Common myeloid progenitor, CD34-positive (primary cell): ENCODE measurements around the gene RBBP5.
A peak's percentile ranks its signal among the peaks of the same experiment; 100 is the strongest.

ENCODE experiments used
- CTCF ChIA-PET: fragments of 350-600 bp; sonication (Branson Sonifier 250); formaldehyde crosslinking; loops from one replicate; lab custom pipeline; 2021; ENCODE audit warnings: antibody characterized with exemption; lab: Charles Lee
- POLR2A ChIA-PET: fragments of 350-600 bp; sonication (Branson Sonifier 250); formaldehyde crosslinking; loops from one replicate; lab custom pipeline; 2021; ENCODE audit warnings: antibody characterized with exemption; lab: Charles Lee
- DNase-seq, 3 donors: peaks; one replicate each; pipeline versions ENCODE4 v3.0.0 to v3.0.0-alpha.2; 2013
- H3K27ac ChIP-seq, 2 experiments: 1 replicate in 1 of 2; 2 replicates in 1 of 2; pipeline ENCODE4 v1.7.0; 2013; ENCODE audit warnings: inconsistent platforms in 2 of 2, low read length in 2 of 2, mild to moderate bottlenecking in 2 of 2, low read depth in 1 of 2, moderate library complexity in 1 of 2; ENCODE audit not compliant: severe bottlenecking in 2 of 2, insufficient read depth in 1 of 2, poor library complexity in 1 of 2
- H3K27me3 ChIP-seq, 5 experiments: replicated peaks in 2 of 5; 1 replicate in 3 of 5; 2 replicates in 2 of 5; pipeline versions ENCODE4 v1.6.1 to v1.7.0; 2013; ENCODE audit warnings: low read length in 4 of 5, mild to moderate bottlenecking in 2 of 5, moderate library complexity in 2 of 5, inconsistent platforms in 1 of 5; ENCODE audit not compliant: insufficient read depth in 5 of 5, control insufficient read depth in 4 of 5
- H3K36me3 ChIP-seq, 4 experiments: 1 replicate in 2 of 4; 2 replicates in 2 of 4; pipeline versions ENCODE4 v1.6.1 to v1.7.0; 2013; ENCODE audit warnings: low read length in 3 of 4, control low read depth in 1 of 4, mild to moderate bottlenecking in 1 of 4; ENCODE audit not compliant: control insufficient read depth in 4 of 4, insufficient read depth in 4 of 4
- H3K4me1 ChIP-seq, 4 experiments: 1 replicate in 3 of 4; 2 replicates in 1 of 4; pipeline versions ENCODE4 v1.6.1 to v1.7.1; 2013; ENCODE audit warnings: low read length in 3 of 4, mild to moderate bottlenecking in 3 of 4, control low read depth in 1 of 4, inconsistent platforms in 1 of 4, moderate library complexity in 1 of 4; ENCODE audit not compliant: control insufficient read depth in 4 of 4, insufficient read depth in 4 of 4; ENCODE audit errors: control extremely low read depth in 1 of 4
- H3K4me3 ChIP-seq, 7 experiments: 1 replicate in 4 of 7; 2 replicates in 3 of 7; pipeline versions ENCODE4 v1.5.1 to v1.7.0; 2013; ENCODE audit warnings: mild to moderate bottlenecking in 7 of 7, low read length in 6 of 7, moderate library complexity in 6 of 7, inconsistent platforms in 2 of 7, low read depth in 2 of 7, control low read depth in 1 of 7; ENCODE audit not compliant: insufficient read depth in 4 of 7, control insufficient read depth in 1 of 7; ENCODE audit errors: extremely low read depth in 1 of 7
- H3K9me3 ChIP-seq, 5 experiments: 1 replicate in 4 of 5; 2 replicates in 1 of 5; pipeline versions ENCODE4 v1.6.1 to v1.7.1; 2013; ENCODE audit warnings: low read length in 4 of 5, mild to moderate bottlenecking in 2 of 5, inconsistent platforms in 1 of 5, low read depth in 1 of 5, moderate library complexity in 1 of 5; ENCODE audit not compliant: control insufficient read depth in 4 of 5, insufficient read depth in 2 of 5; ENCODE audit errors: control extremely low read depth in 1 of 5
- WGBS: methylation state at CpG from one replicate; pipeline ENCODE4 v1.1.5; 2013; ENCODE audit not compliant: insufficient coverage; 5-methylcytosine and 5-hydroxymethylcytosine counted together

RBBP5 gene

DNA sequence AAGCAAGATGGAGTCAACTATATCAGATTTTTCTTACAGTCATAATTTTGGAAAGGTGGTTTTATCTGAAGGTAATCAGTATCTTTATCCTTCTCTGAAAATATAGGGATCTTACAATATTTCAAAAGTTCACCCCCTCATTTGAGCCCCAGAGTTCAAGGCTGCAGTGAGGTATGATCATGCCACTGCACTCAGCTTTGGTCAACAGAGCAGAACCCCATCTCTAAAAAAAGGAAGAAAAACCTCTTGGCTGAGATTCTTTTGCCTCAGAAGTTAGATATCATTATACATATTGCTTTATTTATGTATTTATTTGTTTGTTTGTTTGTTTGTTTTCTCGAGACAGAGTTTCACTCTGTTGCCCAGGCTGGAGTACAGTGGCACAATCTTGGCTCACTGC, 11.5 kb upstream of the RBBP5 start:
- H3K4me3 ChIP-seq: no peak overlapping the region
- no peak overlapping the region for H3K27ac ChIP-seq
- WGBS: no CpG with 5 or more reads among the region's 1 CpG
- no peaks in the 10 kb centered on the region for H3K27me3 ChIP-seq
- no peaks in the 10 kb centered on the region for H3K9me3 ChIP-seq
- ChIA-PET POLR2A (no interaction called here), CTCF (interaction anchor here (4.5 to 5.1 kb wide), 2 partner anchors 8 to 10 kb away, joined by 15 to 22 read pairs; no protein-coding TSS in a partner anchor)
- no peak for DNase-seq
- no peaks in the 10 kb centered on the region for H3K36me3 ChIP-seq
- H3K4me1 ChIP-seq: no peaks in the 10 kb centered on the region

DNA sequence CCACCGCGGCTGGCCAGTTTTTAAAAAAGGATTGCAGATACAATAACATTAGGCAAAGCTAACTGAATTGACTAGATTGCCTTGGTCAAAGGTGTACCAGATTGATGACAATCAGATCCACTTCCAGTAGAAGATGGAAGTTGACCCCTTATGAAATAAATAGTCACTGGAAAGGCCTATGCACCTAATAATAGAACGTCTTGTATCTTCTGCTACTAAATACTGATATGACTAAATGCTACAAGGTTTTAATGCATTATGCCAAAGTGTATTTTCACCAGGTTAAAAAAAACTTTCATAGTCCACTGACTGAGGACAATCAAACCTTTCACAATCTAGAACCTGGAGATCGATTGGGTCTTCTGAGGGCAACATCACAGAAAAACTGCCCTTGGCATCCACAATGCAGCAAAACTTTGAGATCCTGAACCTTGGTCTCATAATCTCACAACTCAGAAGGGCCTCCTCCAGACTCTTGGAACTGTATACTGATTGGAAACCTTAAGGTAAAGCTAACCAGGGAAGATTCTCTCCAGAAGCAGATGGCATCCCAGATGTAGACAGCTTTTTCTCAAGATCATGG, 7.8 kb upstream of the RBBP5 start:
- Histone ChIP-seq H3K27ac (no peak overlapping the region), H3K36me3 (no peaks in the 10 kb centered on the region), H3K9me3 (no peaks in the 10 kb centered on the region), H3K4me3 (no peak overlapping the region), H3K4me1 (no peaks in the 10 kb centered on the region), H3K27me3 (no peaks in the 10 kb centered on the region)
- DNase-seq: no peak
- ChIA-PET CTCF (interaction anchor here (1.6 to 4.5 kb wide), 2 partner anchors 12 to 128 kb away, joined by 5 to 15 read pairs; no protein-coding TSS in a partner anchor), POLR2A (no interaction called here)
- WGBS: 92% methylated on average over 3 of the region's 4 CpGs

- WGBS: 100% methylated on average over 1 of the region's 2 CpGs
- no peak for DNase-seq
- POLR2A ChIA-PET: no interaction called here
- Histone ChIP-seq H3K27ac (no peak overlapping the region), H3K4me1 (peaks cover 0 to under 1% (median under 1%) of the 10 kb centered on the region in 4 experiments), H3K9me3 (no peaks in the 10 kb centered on the region), H3K36me3 (no peaks in the 10 kb centered on the region), H3K4me3 (no peak overlapping the region), H3K27me3 (no peaks in the 10 kb centered on the region)
- CTCF ChIA-PET: no interaction called here
Observed at GRCh38 chr1:205128050-205128449, 6.3 kb upstream of the RBBP5 start.

DNA sequence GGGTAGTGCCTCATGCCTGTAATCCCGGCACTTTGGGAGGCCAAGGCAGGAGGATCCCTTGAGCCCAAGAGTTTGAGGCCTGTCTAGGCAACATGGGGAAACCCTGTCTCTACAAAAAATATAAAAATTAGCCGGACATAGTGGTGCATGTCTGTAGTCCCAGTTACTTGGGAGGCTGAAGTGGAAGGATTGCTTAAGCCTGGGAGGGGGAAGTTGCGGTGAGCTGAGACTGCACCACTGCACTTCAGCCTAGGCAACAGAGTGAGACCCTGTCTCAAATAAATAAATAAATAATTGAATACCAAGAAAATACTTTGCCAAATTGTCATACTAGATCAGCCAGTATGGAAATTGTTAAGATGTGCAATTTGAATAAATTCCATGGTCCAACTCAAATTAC, 5.9 kb upstream of the RBBP5 start:
- no peaks in the 10 kb centered on the region for H3K9me3 ChIP-seq
- DNase-seq: no peak
- 89% methylated on average over 1 of the region's 3 CpGs for WGBS
- H3K36me3 ChIP-seq: no peaks in the 10 kb centered on the region
- ChIA-PET POLR2A (no interaction called here), CTCF (interaction anchor here (1.0 kb wide), 1 partner anchor 18 kb away, joined by 3 read pairs; no protein-coding TSS in a partner anchor)
- H3K27ac ChIP-seq: no peak overlapping the region
- H3K4me1 ChIP-seq: peaks cover under 1 to 5% (median 4%) of the 10 kb centered on the region in 4 experiments
- H3K4me3 ChIP-seq: no peak overlapping the region
- no peaks in the 10 kb centered on the region for H3K27me3 ChIP-seq

- no peaks in the 10 kb centered on the region for H3K36me3 ChIP-seq
- DNase-seq: peak in 2 of 3 donors; percentile 35 to 57
- no peaks in the 10 kb centered on the region for H3K27me3 ChIP-seq
- H3K27ac ChIP-seq: no peak overlapping the region
- peaks cover 10 to 26% (median 19%) of the 10 kb centered on the region in 4 experiments for H3K4me1 ChIP-seq
- H3K4me3 ChIP-seq: no peak overlapping the region
- 100% methylated on average over 2 of the region's 7 CpGs for WGBS
- ChIA-PET CTCF (interaction anchor here (2.9 to 3.9 kb wide), 2 partner anchors 10 to 16 kb away, joined by 22 to 30 read pairs; no protein-coding TSS in a partner anchor), POLR2A (no interaction called here)
- no peaks in the 10 kb centered on the region for H3K9me3 ChIP-seq
Observed at GRCh38 chr1:205124726-205125125, 2.9 kb upstream of the RBBP5 start.

GRCh38 chr1:205122489-205122882, 708 bp upstream of the RBBP5 start:
- POLR2A ChIA-PET: interaction anchor here (0.6 to 1.3 kb wide), 2 partner anchors 19 to 32 kb away, joined by 3 to 4 read pairs; no protein-coding TSS in a partner anchor
- peak overlapping the region; percentile 99 to 100 for H3K27ac ChIP-seq
- no peaks in the 10 kb centered on the region for H3K9me3 ChIP-seq
- CTCF ChIA-PET: interaction anchor here (0.5 to 3.9 kb wide), 18 partner anchors 8 to 1493 kb away, joined by 3 to 30 read pairs (median 4); no protein-coding TSS in a partner anchor
- H3K4me1 ChIP-seq: peaks cover 10 to 42% (median 32%) of the 10 kb centered on the region in 4 experiments
- peak overlapping the region in 6 of 7 experiments; percentile 80 to 100 (median 96) for H3K4me3 ChIP-seq
- 14% methylated on average over 1 of the region's 9 CpGs for WGBS
- H3K27me3 ChIP-seq: no peaks in the 10 kb centered on the region
- DNase-seq: no peak
- H3K36me3 ChIP-seq: no peaks in the 10 kb centered on the region

DNA sequence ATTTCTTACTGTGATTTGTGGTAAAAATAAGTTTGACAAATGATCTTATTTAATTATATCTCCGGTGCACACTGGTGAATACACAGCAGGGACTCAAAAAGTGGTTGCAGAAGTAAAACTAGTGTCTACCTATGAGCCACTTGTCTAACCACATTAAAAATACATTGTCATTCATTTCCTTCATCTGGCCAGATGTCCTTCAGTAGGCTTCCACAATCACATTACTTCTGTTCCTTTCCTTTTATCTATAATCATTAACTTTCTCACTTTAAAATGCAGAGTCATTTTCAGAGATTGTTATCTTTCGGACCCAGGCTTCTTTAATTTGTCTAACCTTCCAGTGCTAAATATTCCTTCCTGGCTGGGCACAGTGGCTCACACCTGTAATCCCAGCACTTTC, 3.0 kb downstream of the RBBP5 start:
- Histone ChIP-seq H3K36me3 (peaks cover 2 to 19% (median 8%) of the 10 kb centered on the region in 4 experiments), H3K9me3 (no peaks in the 10 kb centered on the region), H3K27ac (no peak overlapping the region), H3K27me3 (no peaks in the 10 kb centered on the region), H3K4me1 (peaks cover 10 to 42% (median 32%) of the 10 kb centered on the region in 4 experiments), H3K4me3 (no peak overlapping the region)
- WGBS: 0% methylated on average over 2 of the region's 2 CpGs
- POLR2A ChIA-PET: no interaction called here
- peak in 2 of 3 donors; percentile 70 to 81 for DNase-seq
- CTCF ChIA-PET: interaction anchor here (1.0 to 1.6 kb wide), 2 partner anchors 28 to 133 kb away, joined by 3 to 4 read pairs; no protein-coding TSS in a partner anchor
